Gastroesophageal sphincter (tissue), 4 donors: Measurements from ENCODE around the gene ATXN7. TPM values are rescaled to one million over a fixed set of nuclear protein-coding genes. Genes with fewer than 3 reads are reported as not detected.

Experiments used
- ATAC-seq: fragments of 150-250 bp; one replicate; pipeline ENCODE4 v1.9.1; 2016; ENCODE audit warnings: mild to moderate bottlenecking, moderate library complexity
- H3K27ac ChIP-seq, 4 donors: fragments of 200-600 bp; sonication (generic) in 3 of 4; 1 replicate in 3 of 4; 2 replicates in 1 of 4; pipeline ENCODE4 v1.5.1; 2016 to 2019
- H3K27me3 ChIP-seq: fragments of 200-600 bp; sonication (generic); one replicate; pipeline ENCODE4 v1.5.1; 2019
- H3K36me3 ChIP-seq, 2 donors: fragments of 200-600 bp; sonication (generic); one replicate each; pipeline ENCODE4 v1.5.1; 2019; ENCODE audit warnings: control low read depth in 1 of 2
- H3K4me1 ChIP-seq, 3 donors: fragments of 200-600 bp; sonication (generic); 1 replicate in 2 of 3; 2 replicates in 1 of 3; pipeline ENCODE4 v1.5.1; 2016 to 2019; ENCODE audit warnings: control low read depth in 2 of 3
- H3K4me3 ChIP-seq, 2 donors: fragments of 200-600 bp; sonication (generic); one replicate each; pipeline ENCODE4 v1.5.1; 2019; ENCODE audit warnings: mild to moderate bottlenecking in 1 of 2, moderate library complexity in 1 of 2
- H3K9me3 ChIP-seq, 3 donors: fragments of 200-600 bp; sonication (generic); one replicate each; pipeline ENCODE4 v1.5.1; 2017 to 2019; ENCODE audit warnings: control low read depth in 2 of 3
- CTCF ChIP-seq, 4 experiments: fragments of 200-600 bp in 2 of 4; fragments of 450-650 bp in 2 of 4; sonication (generic) in 1 of 4; IDR thresholded peaks; one replicate each; pipeline ENCODE4 v1.5.1; 2017 to 2019; ENCODE audit warnings: antibody characterized with exemption in 4 of 4, mild to moderate bottlenecking in 2 of 4, moderate library complexity in 2 of 4
- EP300 ChIP-seq: sonication (generic); formaldehyde crosslinking; IDR thresholded peaks from one replicate; pipeline ENCODE4 v1.6.1; 2017; ENCODE audit warnings: antibody characterized with exemption, mild to moderate bottlenecking
- POLR2A ChIP-seq, 2 donors: fragments of 450-650 bp; IDR thresholded peaks; one replicate each; pipeline ENCODE4 v1.6.1; 2017; ENCODE audit warnings: antibody characterized with exemption in 2 of 2, mild to moderate bottlenecking in 2 of 2, moderate library complexity in 1 of 2
- POLR2AphosphoS5 ChIP-seq: sonication (generic); formaldehyde crosslinking; IDR thresholded peaks from one replicate; pipeline ENCODE4 v1.6.1; 2017; ENCODE audit warnings: antibody characterized with exemption
- WGBS, 2 donors: methylation state at CpG; one replicate each; pipeline ENCODE4 v1.1.5; 2018; ENCODE audit warnings: low coverage in 1 of 2; 5-methylcytosine and 5-hydroxymethylcytosine counted together
- total RNA-seq, 4 donors: library from RNA; depleted of rRNA; stranded (reverse); fragments of >200 nt; gene quantifications; one replicate each; pipeline ENCODE4 v1.1.0, GENCODE V29; 2016

The ATXN7 gene
- total RNA-seq, 4 donors from 2014 or later: 15.5 to 36.3 (median 19.8) TPM

GRCh38 chr3:63920001-63920400 lies 56.3 kb downstream of the ATXN7 start:
- WGBS, 2 donors: 92 to 93% methylated on average over 5 of the region's 5 CpGs
- TF ChIP-seq POLR2A (IDR thresholded peaks at IDR 0.05) (no peak), POLR2AphosphoS5 (no peak)
- Histone ChIP-seq H3K4me3 (no peak overlapping the region), H3K27ac (no peak overlapping the region), H3K9me3 (no peaks in the 10 kb centered on the region), H3K36me3 (peaks cover 0 to 37% of the 10 kb centered on the region in 2 donors), H3K4me1 (peaks cover 0 to 28% (median 0%) of the 10 kb centered on the region in 3 donors), H3K27me3 (no peaks in the 10 kb centered on the region)
- no peak for ATAC-seq

GRCh38 chr3:63921741-63922482 lies 58.2 kb downstream of the ATXN7 start:
- Histone ChIP-seq H3K27ac (no peak overlapping the region), H3K4me3 (no peak overlapping the region), H3K36me3 (peaks cover 4 to 46% of the 10 kb centered on the region in 2 donors), H3K9me3 (no peaks in the 10 kb centered on the region), H3K27me3 (no peaks in the 10 kb centered on the region), H3K4me1 (peaks cover 0 to 28% (median 0%) of the 10 kb centered on the region in 3 donors)
- TF ChIP-seq POLR2AphosphoS5 (no peak), POLR2A (IDR thresholded peaks at IDR 0.05) (no peak), EP300 (no peak), CTCF (IDR thresholded peaks at IDR 0.05) (no peak)
- no peak for ATAC-seq
- WGBS, 2 donors: 98 to 100% methylated on average over 1 to 5 of the region's 6 CpGs

GRCh38 chr3:63922491-63923199 lies 59.0 kb downstream of the ATXN7 start:
- no peaks in the 10 kb centered on the region for H3K27me3 ChIP-seq
- H3K4me3 ChIP-seq: no peak overlapping the region
- H3K36me3 ChIP-seq: peaks cover 4 to 38% of the 10 kb centered on the region in 2 donors
- WGBS, 2 donors: 93% methylated on average over 2 of the region's 2 CpGs
- ATAC-seq: no peak
- no peaks in the 10 kb centered on the region for H3K9me3 ChIP-seq
- no peak overlapping the region for H3K27ac ChIP-seq
- TF ChIP-seq POLR2AphosphoS5 (no peak), EP300 (no peak), POLR2A (IDR thresholded peaks at IDR 0.05) (no peak), CTCF (IDR thresholded peaks at IDR 0.05) (no peak)
- H3K4me1 ChIP-seq: peaks cover 0 to 35% (median 0%) of the 10 kb centered on the region in 3 donors

- WGBS, 2 donors: 95 to 98% methylated on average over 4 of the region's 4 CpGs
Observed at GRCh38 chr3:63926309-63926708, 62.6 kb downstream of the ATXN7 start.

More at GRCh38 chr3:63926309-63926708, 62.6 kb downstream of the ATXN7 start:
- H3K27me3 ChIP-seq: no peaks in the 10 kb centered on the region
- peaks cover 0 to 39% (median 0%) of the 10 kb centered on the region in 3 donors for H3K4me1 ChIP-seq
- no peak overlapping the region for H3K27ac ChIP-seq
- H3K9me3 ChIP-seq: no peaks in the 10 kb centered on the region
- ATAC-seq: no peak
- H3K36me3 ChIP-seq: peaks cover 4 to 34% of the 10 kb centered on the region in 2 donors
- no peak overlapping the region for H3K4me3 ChIP-seq
- TF ChIP-seq CTCF (IDR thresholded peaks at IDR 0.05) (no peak), POLR2AphosphoS5 (no peak), EP300 (no peak), POLR2A (IDR thresholded peaks at IDR 0.05) (no peak)
